B cell (primary cell): ENCODE results near the gene RAB11FIP3. TPM values are rescaled to one million over a fixed set of nuclear protein-coding genes. Genes with fewer than 3 reads are reported as not detected.

Source experiments
- ATAC-seq: fragments of 200-7000 bp; cut with Tn5 transposase; one replicate; pipeline ENCODE4 v1.10.0; 2021; ENCODE audit warnings: low read depth, mild to moderate bottlenecking, moderate number of reproducible peaks, moderate library complexity
- CTCF ChIA-PET: fragments of 350-600 bp; sonication (Branson Sonifier 250); formaldehyde crosslinking; loops from one replicate; lab custom pipeline; 2021; ENCODE audit warnings: antibody characterized with exemption, inconsistent platforms; lab: Charles Lee
- POLR2A ChIA-PET: fragments of 350-600 bp; sonication (Branson Sonifier 250); formaldehyde crosslinking; loops from one replicate; lab custom pipeline; 2021; ENCODE audit warnings: antibody characterized with exemption; lab: Charles Lee
- DNase-seq: peaks from one replicate; pipeline ENCODE4 v3.0.0; 2013
- H2AFZ ChIP-seq: 2 replicates; pipeline ENCODE4 v1.6.1; 2012; ENCODE audit warnings: mild to moderate bottlenecking, low read depth, low read length; ENCODE audit not compliant: insufficient read depth, poor library complexity, severe bottlenecking
- H3K27ac ChIP-seq, 2 donors: 1 replicate in 1 of 2; 2 replicates in 1 of 2; pipeline ENCODE4 v1.5.1; 2012 to 2013; ENCODE audit warnings: low read length in 2 of 2, mild to moderate bottlenecking in 2 of 2, moderate library complexity in 1 of 2
- H3K27me3 ChIP-seq, 4 experiments: fragments of 200-600 bp in 1 of 4; sonication (generic) in 1 of 4; replicated peaks in 1 of 4; 1 replicate in 2 of 4; 2 replicates in 2 of 4; pipeline versions ENCODE4 v1.6.1 to v1.7.0; 2013 to 2016; ENCODE audit warnings: low read length in 3 of 4, mild to moderate bottlenecking in 2 of 4, mixed read lengths in 1 of 4, moderate library complexity in 1 of 4; ENCODE audit not compliant: insufficient read depth in 4 of 4, control insufficient read depth in 3 of 4; ENCODE audit errors: control extremely low read depth in 1 of 4
- H3K36me3 ChIP-seq, 2 experiments: replicated peaks in 1 of 2; 1 replicate in 1 of 2; 2 replicates in 1 of 2; pipeline versions ENCODE4 v1.6.1 to v1.7.1; 2013; ENCODE audit warnings: low read length in 1 of 2; ENCODE audit not compliant: insufficient read depth in 2 of 2, control insufficient read depth in 1 of 2; ENCODE audit errors: control extremely low read depth in 1 of 2, extremely low read depth in 1 of 2
- H3K4me1 ChIP-seq, 2 donors: fragments of 200-600 bp in 1 of 2; sonication (generic) in 1 of 2; 1 replicate in 1 of 2; 2 replicates in 1 of 2; pipeline versions ENCODE4 v1.5.1 to v1.6.1; 2013 to 2017; ENCODE audit warnings: low read length in 2 of 2; ENCODE audit not compliant: control insufficient read depth in 2 of 2, insufficient read depth in 2 of 2
- H3K4me2 ChIP-seq: replicated peaks from 2 replicates; pipeline ENCODE3; 2012; ENCODE audit warnings: mild to moderate bottlenecking, low read depth, low read length; ENCODE audit not compliant: poor library complexity, severe bottlenecking
- H3K4me3 ChIP-seq, 5 experiments: fragments of 200-600 bp in 1 of 5; sonication (generic) in 1 of 5; 1 replicate in 3 of 5; 2 replicates in 2 of 5; pipeline versions ENCODE4 v1.5.1 to v1.7.0; 2011 to 2016; ENCODE audit warnings: low read length in 4 of 5, mild to moderate bottlenecking in 4 of 5, low read depth in 2 of 5, control low read depth in 1 of 5, moderate library complexity in 1 of 5; ENCODE audit not compliant: insufficient read depth in 1 of 5; ENCODE audit errors: control extremely low read depth in 1 of 5, extremely low read depth in 1 of 5
- H3K79me2 ChIP-seq: fragments of 200-600 bp; sonication (generic); one replicate; pipeline ENCODE4 v1.6.0; 2016; ENCODE audit warnings: low read length; ENCODE audit not compliant: control insufficient read depth, insufficient read depth
- H3K9ac ChIP-seq: fragments of 200-600 bp; sonication (generic); 2 replicates; pipeline ENCODE4 v1.6.1; 2017; ENCODE audit warnings: mild to moderate bottlenecking, low read length, moderate library complexity
- H3K9me3 ChIP-seq, 3 donors: one replicate each; pipeline versions ENCODE4 v1.6.1 to v1.7.1; 2013; ENCODE audit warnings: low read length in 2 of 3; ENCODE audit not compliant: control insufficient read depth in 2 of 3, insufficient read depth in 1 of 3; ENCODE audit errors: control extremely low read depth in 1 of 3
- H4K20me1 ChIP-seq: 2 replicates; pipeline ENCODE4 v1.6.0; 2012; ENCODE audit warnings: mild to moderate bottlenecking, low read length; ENCODE audit not compliant: insufficient read depth, control insufficient read depth, poor library complexity, severe bottlenecking
- H3K27ac Mint-ChIP-seq: one replicate; pipeline ENCODE4 v1.8.0; 2021; ENCODE audit warnings: mixed read lengths
- H3K27me3 Mint-ChIP-seq: one replicate; pipeline ENCODE4 v1.8.0; 2021; ENCODE audit warnings: mixed read lengths
- H3K4me1 Mint-ChIP-seq: one replicate; pipeline ENCODE4 v1.8.0; 2021; ENCODE audit warnings: mixed read lengths
- H3K4me3 Mint-ChIP-seq: one replicate; pipeline ENCODE4 v1.8.0; 2021; ENCODE audit warnings: mixed read lengths
- H3K9me3 Mint-ChIP-seq: one replicate; pipeline ENCODE4 v1.8.0; 2022; ENCODE audit warnings: mixed read lengths; ENCODE audit not compliant: insufficient read depth
- EZH2 ChIP-seq: IDR thresholded peaks from 2 replicates; pipeline ENCODE4 v1.6.1; 2012; ENCODE audit warnings: borderline replicate concordance, low read depth, mild to moderate bottlenecking, moderate library complexity, low read length; ENCODE audit not compliant: insufficient read depth, poor library complexity, severe bottlenecking
- WGBS: methylation state at CpG from one replicate; pipeline ENCODE4 v1.1.5; 2013; ENCODE audit warnings: missing lambda C conversion rate; ENCODE audit not compliant: insufficient coverage; 5-methylcytosine and 5-hydroxymethylcytosine counted together
- intact Hi-C: fragments of 100-400 bp; cut with micrococcal nuclease; formaldehyde crosslinking; loops from one replicate; pipeline ENCODE4 v1.10.0; 2022
- polyA plus RNA-seq: library from polyadenylated mRNA; depleted of rRNA; stranded (reverse); fragments of >200 nt; gene quantifications from 2 replicates; pipeline ENCODE4 v1.2.3, GENCODE V29; 2012
- total RNA-seq, 2 donors: library from RNA; stranded (reverse); fragments of 120-200 nt in 1 of 2; gene quantifications; 1 replicate in 1 of 2; 2 replicates in 1 of 2; pipeline versions ENCODE4 v1.2.3 to v1.2.4, GENCODE V29; 2013 to 2022
- TF ChIP-seq, protein P1 (sequence below): fragments of 200-600 bp; IDR thresholded peaks from one replicate; pipeline ENCODE4 v1.8.0; 2022; ENCODE audit warnings: antibody characterized with exemption, mild to moderate bottlenecking

RAB11FIP3 gene
- total and polyA plus RNA-seq, 2 donors (not counting 1 experiment from before 2014, with no cell fraction given), result 24.3 to 57.2 TPM

DNA sequence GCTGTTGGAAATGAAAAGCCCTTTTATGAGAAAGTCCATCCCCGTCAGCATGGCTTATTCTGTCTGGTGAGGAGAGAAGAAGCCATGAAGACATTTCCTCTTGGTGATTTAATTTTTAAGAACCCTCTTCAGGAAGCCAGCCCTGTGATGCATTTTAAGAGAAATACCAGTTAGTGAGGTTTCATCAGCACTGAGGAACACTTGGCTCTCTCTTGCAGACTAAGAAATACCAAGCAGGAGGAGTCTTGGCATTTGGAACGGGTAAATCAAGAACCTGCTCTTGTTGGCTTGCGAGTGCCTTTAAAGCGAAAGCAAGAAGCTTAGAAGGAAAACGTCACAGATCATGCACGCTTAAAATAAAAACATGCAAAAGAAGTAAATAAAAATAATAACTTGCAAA, 17.5 kb downstream of the RAB11FIP3 start:
- intact Hi-C loops, result no loop called here
- no peak for DNase-seq
- ATAC-seq, result no peak
- ChIA-PET CTCF (no interaction called here), POLR2A (no interaction called here)
- Histone ChIP-seq H3K9me3 (no peaks in the 10 kb centered on the region), H3K36me3 (no peaks in the 10 kb centered on the region), H4K20me1 (peaks cover 21% of the 10 kb centered on the region), H3K79me2 (peaks cover 80% of the 10 kb centered on the region), H2AFZ (peak overlapping the region; percentile 5), H3K4me1 (peaks cover 11 to 12% of the 10 kb centered on the region in 2 donors), H3K4me3 (peak overlapping the region in 1 of 5 experiments; percentile 33), H3K9ac (peak overlapping the region; percentile 40), H3K4me2 (peak overlapping the region; percentile 36), H3K27ac (peak overlapping the region in 1 of 2 donors; percentile 58), H3K27me3 (no peaks in the 10 kb centered on the region)
- H3K9me3 Mint-ChIP-seq, result no peaks in the 10 kb centered on the region
- peak overlapping the region; percentile 37 for H3K27ac Mint-ChIP-seq
- H3K4me3 Mint-ChIP-seq, result peak overlapping the region; percentile 67
- TF ChIP-seq EZH2, result no peak
- TF ChIP-seq, protein P1, sequence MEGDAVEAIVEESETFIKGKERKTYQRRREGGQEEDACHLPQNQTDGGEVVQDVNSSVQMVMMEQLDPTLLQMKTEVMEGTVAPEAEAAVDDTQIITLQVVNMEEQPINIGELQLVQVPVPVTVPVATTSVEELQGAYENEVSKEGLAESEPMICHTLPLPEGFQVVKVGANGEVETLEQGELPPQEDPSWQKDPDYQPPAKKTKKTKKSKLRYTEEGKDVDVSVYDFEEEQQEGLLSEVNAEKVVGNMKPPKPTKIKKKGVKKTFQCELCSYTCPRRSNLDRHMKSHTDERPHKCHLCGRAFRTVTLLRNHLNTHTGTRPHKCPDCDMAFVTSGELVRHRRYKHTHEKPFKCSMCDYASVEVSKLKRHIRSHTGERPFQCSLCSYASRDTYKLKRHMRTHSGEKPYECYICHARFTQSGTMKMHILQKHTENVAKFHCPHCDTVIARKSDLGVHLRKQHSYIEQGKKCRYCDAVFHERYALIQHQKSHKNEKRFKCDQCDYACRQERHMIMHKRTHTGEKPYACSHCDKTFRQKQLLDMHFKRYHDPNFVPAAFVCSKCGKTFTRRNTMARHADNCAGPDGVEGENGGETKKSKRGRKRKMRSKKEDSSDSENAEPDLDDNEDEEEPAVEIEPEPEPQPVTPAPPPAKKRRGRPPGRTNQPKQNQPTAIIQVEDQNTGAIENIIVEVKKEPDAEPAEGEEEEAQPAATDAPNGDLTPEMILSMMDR, result no peak
- H3K4me1 Mint-ChIP-seq, result peaks cover 20% of the 10 kb centered on the region
- no CpG with 5 or more reads among the region's 6 CpGs for WGBS
- no peaks in the 10 kb centered on the region for H3K27me3 Mint-ChIP-seq

DNA sequence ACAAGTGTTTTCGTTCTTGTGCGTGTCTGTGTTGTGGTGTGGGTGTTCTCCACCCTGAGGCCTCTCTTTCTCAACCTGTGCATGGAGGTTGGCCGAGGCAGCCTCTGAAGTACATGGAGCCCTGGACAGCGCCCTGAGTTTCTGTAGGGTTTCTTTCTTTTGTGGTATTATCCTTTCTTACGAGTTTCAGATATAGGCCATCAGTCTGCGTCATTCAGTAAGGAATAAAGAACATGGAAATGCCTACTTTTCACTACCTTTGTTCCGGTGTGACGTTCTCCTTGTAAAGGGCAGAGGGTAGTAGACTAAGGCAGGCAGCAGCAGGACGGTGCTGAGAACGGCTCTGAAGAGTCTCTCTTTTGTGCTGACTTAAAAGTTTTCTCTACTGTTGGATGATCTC, 18.6 kb downstream of the RAB11FIP3 start:
- CTCF ChIA-PET, result no interaction called here

More for the DNA sequence above, 18.6 kb downstream of the RAB11FIP3 start:
- Histone ChIP-seq H2AFZ (no peak overlapping the region), H3K27me3 (no peaks in the 10 kb centered on the region), H3K9me3 (no peaks in the 10 kb centered on the region), H3K4me2 (no peak overlapping the region), H3K79me2 (peaks cover 78% of the 10 kb centered on the region), H3K36me3 (peaks cover 0 to under 1% of the 10 kb centered on the region in 2 experiments), H3K27ac (no peak overlapping the region), H4K20me1 (peaks cover 21% of the 10 kb centered on the region), H3K9ac (no peak overlapping the region), H3K4me3 (no peak overlapping the region), H3K4me1 (peaks cover 11 to 12% of the 10 kb centered on the region in 2 donors)
- Mint-ChIP-seq H3K4me3 (no peak overlapping the region), H3K27me3 (no peaks in the 10 kb centered on the region), H3K27ac (no peak overlapping the region), H3K4me1 (peaks cover 21% of the 10 kb centered on the region), H3K9me3 (no peaks in the 10 kb centered on the region)
- ATAC-seq (no peak), DNase-seq (no peak)
- no peak for TF ChIP-seq EZH2
- intact Hi-C loops, result no loop called here
- 92% methylated on average over 3 of the region's 10 CpGs for WGBS
- POLR2A ChIA-PET, result no interaction called here
